ENCODE results near the gene ZBTB16.

DNA sequence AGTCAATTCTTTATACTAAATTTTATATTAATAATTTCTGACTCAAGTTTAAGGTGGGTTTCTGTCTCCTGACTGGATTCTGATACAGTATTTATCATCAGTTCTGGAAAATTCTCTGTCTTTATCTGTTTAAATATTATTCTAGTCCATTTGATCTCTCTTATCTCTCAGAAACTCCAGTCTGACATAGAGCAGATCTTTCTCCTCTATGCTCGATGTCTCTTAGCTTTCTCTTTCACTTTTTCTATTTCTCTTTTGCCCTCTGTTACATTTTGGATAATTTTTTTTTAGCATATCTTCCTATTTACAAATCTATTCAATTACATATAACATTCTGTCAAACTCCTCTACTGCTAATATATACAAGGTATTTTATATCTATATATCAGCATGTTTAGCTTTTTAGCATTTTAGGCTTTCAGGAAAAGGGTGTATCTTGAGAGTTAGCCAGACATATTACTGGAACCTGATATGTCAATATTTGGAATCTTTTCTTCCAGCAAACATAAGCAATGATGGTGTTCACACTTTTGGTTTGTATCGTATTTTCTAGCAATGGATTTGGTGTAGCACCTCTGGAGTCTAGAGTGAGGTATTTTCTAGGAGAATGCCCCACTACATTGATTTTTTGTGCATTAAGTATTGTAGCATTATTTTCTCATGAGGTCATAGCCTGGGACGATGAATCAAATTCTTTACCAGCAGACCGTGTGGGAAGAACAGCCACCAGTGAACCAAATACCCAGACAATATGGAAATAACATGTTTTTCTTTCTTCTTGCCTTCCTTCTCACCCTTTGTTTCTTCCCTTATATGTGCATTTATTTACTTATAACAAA lies 232.6 kb downstream of the ZBTB16 start:
- TF ChIP-seq CTCF (IDR thresholded peaks at IDR 0.05) (no peak), POLR2A (IDR thresholded peaks at IDR 0.05) (no peak)

All from uterus (tissue), 2 donors.